Vagina (tissue), 2 donors: ENCODE results near the gene UGT1A3.
"Not testable (repeated sequence)": the region's sequence is repeated elsewhere in the genome, so short reads cannot be mapped to it uniquely, and the experiment has no call there.

Experiments
- POLR2A ChIP-seq, 2 donors: fragments of 450-650 bp; IDR thresholded peaks; one replicate each; pipeline ENCODE4 v1.6.1; 2017; ENCODE audit warnings: antibody characterized with exemption in 2 of 2, mild to moderate bottlenecking in 2 of 2, moderate library complexity in 2 of 2
- TF ChIP-seq, protein P1 (sequence below), 3 experiments: fragments of 450-650 bp in 2 of 3; fragments of 200-600 bp in 1 of 3; sonication (generic) in 1 of 3; IDR thresholded peaks; one replicate each; pipeline ENCODE4 v1.5.1; 2017 to 2019; ENCODE audit warnings: antibody characterized with exemption in 3 of 3, mild to moderate bottlenecking in 2 of 3, moderate library complexity in 2 of 3

DNA sequence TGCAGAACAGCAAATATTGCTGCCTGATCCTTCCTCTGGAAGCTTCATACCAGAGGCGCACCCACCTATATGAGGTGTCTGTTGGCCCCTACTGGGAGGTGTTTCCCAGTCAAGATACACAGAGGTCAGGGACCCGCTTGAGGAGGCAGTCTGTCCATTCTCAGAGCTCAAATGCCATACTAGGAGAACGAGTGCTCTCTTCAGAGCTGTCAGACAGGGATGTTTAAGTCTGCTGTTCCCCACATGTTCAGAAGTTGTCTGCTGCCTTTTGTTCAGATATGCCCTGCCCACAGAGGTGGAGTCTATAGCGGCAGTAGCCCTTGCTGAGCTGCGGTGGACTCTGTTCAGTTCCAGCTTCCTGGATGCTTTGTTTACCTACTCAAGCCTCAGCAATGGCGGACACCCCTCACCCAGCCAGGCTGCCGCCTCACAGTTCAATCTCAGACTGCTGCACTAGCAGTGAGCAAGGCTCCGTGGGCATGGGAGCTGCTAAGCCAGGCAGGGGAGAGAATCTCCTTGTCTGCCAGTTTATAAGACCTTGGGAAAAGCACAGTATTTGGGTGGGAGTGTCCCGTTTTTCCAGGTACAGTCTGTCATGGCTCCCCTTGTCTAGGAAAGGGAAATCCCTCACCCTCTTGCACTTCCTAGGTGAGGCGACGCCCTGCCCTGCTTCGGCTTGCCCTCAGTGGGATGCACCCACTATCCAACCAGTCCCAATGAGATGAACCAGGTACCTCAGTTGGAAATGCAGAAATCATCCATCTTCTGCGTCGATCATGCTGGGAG, 8.2 kb downstream of the UGT1A3 start:
- TF ChIP-seq, protein P1, sequence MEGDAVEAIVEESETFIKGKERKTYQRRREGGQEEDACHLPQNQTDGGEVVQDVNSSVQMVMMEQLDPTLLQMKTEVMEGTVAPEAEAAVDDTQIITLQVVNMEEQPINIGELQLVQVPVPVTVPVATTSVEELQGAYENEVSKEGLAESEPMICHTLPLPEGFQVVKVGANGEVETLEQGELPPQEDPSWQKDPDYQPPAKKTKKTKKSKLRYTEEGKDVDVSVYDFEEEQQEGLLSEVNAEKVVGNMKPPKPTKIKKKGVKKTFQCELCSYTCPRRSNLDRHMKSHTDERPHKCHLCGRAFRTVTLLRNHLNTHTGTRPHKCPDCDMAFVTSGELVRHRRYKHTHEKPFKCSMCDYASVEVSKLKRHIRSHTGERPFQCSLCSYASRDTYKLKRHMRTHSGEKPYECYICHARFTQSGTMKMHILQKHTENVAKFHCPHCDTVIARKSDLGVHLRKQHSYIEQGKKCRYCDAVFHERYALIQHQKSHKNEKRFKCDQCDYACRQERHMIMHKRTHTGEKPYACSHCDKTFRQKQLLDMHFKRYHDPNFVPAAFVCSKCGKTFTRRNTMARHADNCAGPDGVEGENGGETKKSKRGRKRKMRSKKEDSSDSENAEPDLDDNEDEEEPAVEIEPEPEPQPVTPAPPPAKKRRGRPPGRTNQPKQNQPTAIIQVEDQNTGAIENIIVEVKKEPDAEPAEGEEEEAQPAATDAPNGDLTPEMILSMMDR (IDR thresholded peaks at IDR 0.05) = not testable (repeated sequence)
- not testable (repeated sequence) for TF ChIP-seq POLR2A (IDR thresholded peaks at IDR 0.05)
